GM23338 (cell line): ENCODE results near the gene SLC7A14. TPM values are rescaled to one million over a fixed set of nuclear protein-coding genes. Genes with fewer than 3 reads are reported as not detected.

Experiments used
- ATAC-seq: fragments of 200-7000 bp; cut with Tn5 transposase; 3 replicates; pipeline ENCODE4 v1.9.1; 2020
- DNase-seq: peaks from one replicate; pipeline ENCODE4 v3.0.0-alpha.2; 2015; ENCODE audit warnings: low spot score
- H2AFZ ChIP-seq: fragments of 200-600 bp; sonication (generic); 2 replicates; pipeline ENCODE4 v1.8.0; 2016; ENCODE audit warnings: antibody characterized with exemption, mild to moderate bottlenecking, moderate library complexity
- H3F3A ChIP-seq: fragments of 200-600 bp; sonication (generic); replicated peaks from 2 replicates; pipeline ENCODE4 v1.8.0; 2017; ENCODE audit warnings: antibody characterized with exemption, mixed run types, low read depth
- H3K27ac ChIP-seq: fragments of 200-600 bp; sonication (generic); 2 replicates; pipeline ENCODE4 v1.6.1; 2016; ENCODE audit warnings: low read depth
- H3K27me3 ChIP-seq: fragments of 200-600 bp; sonication (generic); 2 replicates; pipeline ENCODE4 v1.8.0; 2016; ENCODE audit warnings: mild to moderate bottlenecking, mixed run types, moderate library complexity; ENCODE audit not compliant: insufficient read depth
- H3K36me3 ChIP-seq: fragments of 200-600 bp; sonication (generic); 2 replicates; pipeline ENCODE4 v1.8.0; 2016; ENCODE audit warnings: mild to moderate bottlenecking; ENCODE audit not compliant: insufficient read depth
- H3K4me1 ChIP-seq: fragments of 200-600 bp; sonication (generic); 2 replicates; pipeline ENCODE4 v1.8.0; 2016; ENCODE audit warnings: mild to moderate bottlenecking, moderate library complexity; ENCODE audit not compliant: insufficient read depth
- H3K4me2 ChIP-seq: fragments of 200-600 bp; sonication (generic); 2 replicates; pipeline ENCODE4 v1.7.1; 2017; ENCODE audit warnings: mixed run types
- H3K4me3 ChIP-seq: fragments of 200-600 bp; sonication (generic); 2 replicates; pipeline ENCODE4 v1.6.1; 2016; ENCODE audit warnings: mixed run types
- H3K79me2 ChIP-seq: fragments of 200-600 bp; sonication (generic); replicated peaks from 2 replicates; pipeline ENCODE4 v1.8.0; 2017; ENCODE audit warnings: mild to moderate bottlenecking; ENCODE audit not compliant: insufficient read depth
- H3K9me2 ChIP-seq: fragments of 200-600 bp; sonication (generic); 2 replicates; pipeline ENCODE4 v1.8.0; 2017; ENCODE audit not compliant: insufficient read depth
- H4K20me1 ChIP-seq: fragments of 200-600 bp; sonication (generic); replicated peaks from 2 replicates; pipeline ENCODE4 v1.8.0; 2017; ENCODE audit warnings: mild to moderate bottlenecking; ENCODE audit not compliant: insufficient read depth
- H3K27ac Mint-ChIP-seq: 2 replicates; pipeline ENCODE4 v1.8.0; 2020; ENCODE audit warnings: inconsistent platforms, mild to moderate bottlenecking, moderate library complexity, mixed read lengths
- H3K27me3 Mint-ChIP-seq: 3 replicates; pipeline ENCODE4 v1.8.0; 2022; ENCODE audit warnings: low read depth, mild to moderate bottlenecking, moderate library complexity, mixed read lengths, inconsistent platforms; ENCODE audit not compliant: insufficient read depth, poor library complexity
- H3K36me3 Mint-ChIP-seq: 3 replicates; pipeline ENCODE4 v1.8.0; 2021; ENCODE audit warnings: low read depth, mild to moderate bottlenecking, inconsistent platforms, moderate library complexity, mixed read lengths
- H3K4me1 Mint-ChIP-seq: 3 replicates; pipeline ENCODE4 v1.8.0; 2020; ENCODE audit warnings: mild to moderate bottlenecking, inconsistent platforms, mixed read lengths
- H3K4me3 Mint-ChIP-seq: 3 replicates; pipeline ENCODE4 v1.8.0; 2021; ENCODE audit warnings: moderate library complexity, mild to moderate bottlenecking, inconsistent platforms, mixed read lengths
- H3K9me3 Mint-ChIP-seq: 3 replicates; pipeline ENCODE4 v1.8.0; 2020; ENCODE audit warnings: moderate library complexity, mild to moderate bottlenecking, inconsistent platforms, mixed read lengths
- CREB1 ChIP-seq: fragments of 250-450 bp; sonication (Bioruptor Pico); IDR thresholded peaks from 2 replicates; pipeline ENCODE4 v1.5.0; 2020; ENCODE audit warnings: low read depth, mild to moderate bottlenecking, moderate library complexity
- EZH2 ChIP-seq: fragments of 200-600 bp; sonication (generic); IDR thresholded peaks from one replicate; pipeline ENCODE4 v1.8.0; 2017; ENCODE audit warnings: antibody characterized with exemption, mild to moderate bottlenecking, low read depth; ENCODE audit not compliant: unreplicated experiment
- JUNB ChIP-seq: IDR thresholded peaks from one replicate; pipeline ENCODE4 v1.6.1; 2016; ENCODE audit warnings: antibody characterized with exemption; ENCODE audit not compliant: unreplicated experiment
- POLR2AphosphoS5 ChIP-seq: IDR thresholded peaks from 2 replicates; pipeline ENCODE4 v1.6.1; 2016; ENCODE audit warnings: antibody characterized with exemption, low read depth
- STAT1 ChIP-seq: IDR thresholded peaks from one replicate; pipeline ENCODE4 v1.6.1; 2016; ENCODE audit warnings: antibody characterized with exemption; ENCODE audit not compliant: unreplicated experiment
- ZNF331 ChIP-seq: fragments of 250-450 bp; sonication (Bioruptor Pico); IDR thresholded peaks from 2 replicates; pipeline ENCODE4 v1.5.0; 2020; ENCODE audit warnings: low read depth, mild to moderate bottlenecking, moderate library complexity
- polyA plus RNA-seq: library from polyadenylated mRNA; unstranded; fragments of >200 nt; fragmentation: Nextera tagmentation; extraction: Ambion mirVana; gene quantifications from 2 replicates; pipeline ENCODE4 v1.2.1, GENCODE V29; 2016
- total RNA-seq: library from RNA; depleted of rRNA; stranded (reverse); fragments of >200 nt; shearing (Covaris generic); gene quantifications from 2 replicates; pipeline ENCODE4 v1.2.3, GENCODE V29; 2014
- TF ChIP-seq, protein P1 (sequence below): fragments of 250-450 bp; sonication (Bioruptor Pico); IDR thresholded peaks from 2 replicates; pipeline ENCODE4 v1.5.0; 2020; ENCODE audit warnings: mild to moderate bottlenecking, moderate library complexity

The SLC7A14 gene
- total and polyA plus RNA-seq, 2 experiments from 2014 or later, result 0.49 to 0.82 TPM

GRCh38 chr3:170477395-170477794 is 108.5 kb downstream of the SLC7A14 start:
- no peaks in the 10 kb centered on the region for H4K20me1 ChIP-seq
- no peaks in the 10 kb centered on the region for H3K36me3 Mint-ChIP-seq
- no peaks in the 10 kb centered on the region for H3F3A ChIP-seq
- H3K27me3 ChIP-seq, result no peaks in the 10 kb centered on the region
- H3K79me2 ChIP-seq, result no peaks in the 10 kb centered on the region
- DNase-seq (no peak), ATAC-seq (no peak)
- H3K4me2 ChIP-seq, result no peak overlapping the region
- no peak overlapping the region for H3K27ac Mint-ChIP-seq
- no peaks in the 10 kb centered on the region for H3K36me3 ChIP-seq
- H3K4me3 Mint-ChIP-seq, result no peak overlapping the region
- H3K9me2 ChIP-seq, result no peaks in the 10 kb centered on the region
- no peaks in the 10 kb centered on the region; the same call in 2 of the 3 replicates for H3K9me3 Mint-ChIP-seq
- H3K4me3 ChIP-seq, result no peak overlapping the region
- H2AFZ ChIP-seq, result no peak overlapping the region
- TF ChIP-seq CREB1 (CRISPR knock-in tag), result no peak
- TF ChIP-seq ZNF331 (CRISPR knock-in tag), result no peak
- peaks cover 14% of the 10 kb centered on the region; the same call in 2 of the 3 replicates for H3K4me1 Mint-ChIP-seq
- H3K4me1 ChIP-seq, result no peaks in the 10 kb centered on the region; the same call in 1 of the 2 replicates
- H3K27ac ChIP-seq, result no peak overlapping the region
- H3K27me3 Mint-ChIP-seq, result peaks cover 4% of the 10 kb centered on the region

DNA sequence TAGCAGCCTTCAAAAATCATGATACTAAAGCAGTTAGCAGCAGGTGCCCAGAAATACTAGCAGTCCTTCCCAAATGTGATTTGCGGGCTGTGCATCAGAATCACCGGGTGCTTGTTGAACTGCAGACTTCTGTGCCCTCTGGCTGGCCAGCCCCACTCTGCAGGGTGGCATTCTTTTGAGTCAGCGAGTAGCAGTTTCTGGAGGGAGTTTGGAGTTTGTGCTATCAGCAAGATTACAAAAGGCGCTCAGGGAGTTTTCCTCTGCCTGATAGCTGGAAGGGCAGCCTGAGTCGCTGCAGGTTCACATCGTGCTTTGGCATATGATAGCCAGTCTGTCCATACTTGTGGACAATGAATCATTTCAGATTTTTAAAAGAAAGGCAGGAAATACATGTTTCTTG is 109.6 kb downstream of the SLC7A14 start:
- H4K20me1 ChIP-seq, result no peaks in the 10 kb centered on the region
- H3K4me2 ChIP-seq, result no peak overlapping the region
- no peak for TF ChIP-seq STAT1
- Mint-ChIP-seq H3K36me3 (no peaks in the 10 kb centered on the region), H3K27me3 (no peaks in the 10 kb centered on the region), H3K4me1 (peaks cover 14% of the 10 kb centered on the region; the same call in 2 of the 3 replicates), H3K9me3 (no peaks in the 10 kb centered on the region), H3K27ac (no peak overlapping the region), H3K4me3 (no peak overlapping the region)
- DNase-seq (no peak), ATAC-seq (peak; percentile 73)
- peak overlapping the region; percentile 25; the same call in 1 of the 2 replicates for H2AFZ ChIP-seq
- H3K27me3 ChIP-seq, result no peaks in the 10 kb centered on the region
- no peak overlapping the region for H3K4me3 ChIP-seq
- no peak overlapping the region for H3K27ac ChIP-seq
- H3K9me2 ChIP-seq, result no peaks in the 10 kb centered on the region
- H3K36me3 ChIP-seq, result no peaks in the 10 kb centered on the region
- no peaks in the 10 kb centered on the region for H3F3A ChIP-seq
- no peaks in the 10 kb centered on the region for H3K79me2 ChIP-seq
- H3K4me1 ChIP-seq, result no peaks in the 10 kb centered on the region; the same call in 1 of the 2 replicates

- no peaks in the 10 kb centered on the region for H4K20me1 ChIP-seq
- Mint-ChIP-seq H3K27me3 (no peaks in the 10 kb centered on the region), H3K4me3 (no peak overlapping the region), H3K27ac (no peak overlapping the region), H3K36me3 (no peaks in the 10 kb centered on the region), H3K4me1 (peaks cover 24% of the 10 kb centered on the region), H3K9me3 (no peaks in the 10 kb centered on the region)
- H3K9me2 ChIP-seq, result no peaks in the 10 kb centered on the region
- H3K4me3 ChIP-seq, result no peak overlapping the region
- H3K27me3 ChIP-seq, result no peaks in the 10 kb centered on the region
- no peak overlapping the region for H3K27ac ChIP-seq
- H3K4me2 ChIP-seq, result no peak overlapping the region
- ATAC-seq (no peak), DNase-seq (no peak)
- no peaks in the 10 kb centered on the region for H3F3A ChIP-seq
- no peaks in the 10 kb centered on the region for H3K79me2 ChIP-seq
- peaks cover 6% of the 10 kb centered on the region; the same call in 1 of the 2 replicates for H3K4me1 ChIP-seq
- H3K36me3 ChIP-seq, result no peaks in the 10 kb centered on the region
- H2AFZ ChIP-seq, result no peak overlapping the region
- TF ChIP-seq EZH2 (no peak), POLR2AphosphoS5 (no peak), JUNB (no peak)
- TF ChIP-seq, protein P1, sequence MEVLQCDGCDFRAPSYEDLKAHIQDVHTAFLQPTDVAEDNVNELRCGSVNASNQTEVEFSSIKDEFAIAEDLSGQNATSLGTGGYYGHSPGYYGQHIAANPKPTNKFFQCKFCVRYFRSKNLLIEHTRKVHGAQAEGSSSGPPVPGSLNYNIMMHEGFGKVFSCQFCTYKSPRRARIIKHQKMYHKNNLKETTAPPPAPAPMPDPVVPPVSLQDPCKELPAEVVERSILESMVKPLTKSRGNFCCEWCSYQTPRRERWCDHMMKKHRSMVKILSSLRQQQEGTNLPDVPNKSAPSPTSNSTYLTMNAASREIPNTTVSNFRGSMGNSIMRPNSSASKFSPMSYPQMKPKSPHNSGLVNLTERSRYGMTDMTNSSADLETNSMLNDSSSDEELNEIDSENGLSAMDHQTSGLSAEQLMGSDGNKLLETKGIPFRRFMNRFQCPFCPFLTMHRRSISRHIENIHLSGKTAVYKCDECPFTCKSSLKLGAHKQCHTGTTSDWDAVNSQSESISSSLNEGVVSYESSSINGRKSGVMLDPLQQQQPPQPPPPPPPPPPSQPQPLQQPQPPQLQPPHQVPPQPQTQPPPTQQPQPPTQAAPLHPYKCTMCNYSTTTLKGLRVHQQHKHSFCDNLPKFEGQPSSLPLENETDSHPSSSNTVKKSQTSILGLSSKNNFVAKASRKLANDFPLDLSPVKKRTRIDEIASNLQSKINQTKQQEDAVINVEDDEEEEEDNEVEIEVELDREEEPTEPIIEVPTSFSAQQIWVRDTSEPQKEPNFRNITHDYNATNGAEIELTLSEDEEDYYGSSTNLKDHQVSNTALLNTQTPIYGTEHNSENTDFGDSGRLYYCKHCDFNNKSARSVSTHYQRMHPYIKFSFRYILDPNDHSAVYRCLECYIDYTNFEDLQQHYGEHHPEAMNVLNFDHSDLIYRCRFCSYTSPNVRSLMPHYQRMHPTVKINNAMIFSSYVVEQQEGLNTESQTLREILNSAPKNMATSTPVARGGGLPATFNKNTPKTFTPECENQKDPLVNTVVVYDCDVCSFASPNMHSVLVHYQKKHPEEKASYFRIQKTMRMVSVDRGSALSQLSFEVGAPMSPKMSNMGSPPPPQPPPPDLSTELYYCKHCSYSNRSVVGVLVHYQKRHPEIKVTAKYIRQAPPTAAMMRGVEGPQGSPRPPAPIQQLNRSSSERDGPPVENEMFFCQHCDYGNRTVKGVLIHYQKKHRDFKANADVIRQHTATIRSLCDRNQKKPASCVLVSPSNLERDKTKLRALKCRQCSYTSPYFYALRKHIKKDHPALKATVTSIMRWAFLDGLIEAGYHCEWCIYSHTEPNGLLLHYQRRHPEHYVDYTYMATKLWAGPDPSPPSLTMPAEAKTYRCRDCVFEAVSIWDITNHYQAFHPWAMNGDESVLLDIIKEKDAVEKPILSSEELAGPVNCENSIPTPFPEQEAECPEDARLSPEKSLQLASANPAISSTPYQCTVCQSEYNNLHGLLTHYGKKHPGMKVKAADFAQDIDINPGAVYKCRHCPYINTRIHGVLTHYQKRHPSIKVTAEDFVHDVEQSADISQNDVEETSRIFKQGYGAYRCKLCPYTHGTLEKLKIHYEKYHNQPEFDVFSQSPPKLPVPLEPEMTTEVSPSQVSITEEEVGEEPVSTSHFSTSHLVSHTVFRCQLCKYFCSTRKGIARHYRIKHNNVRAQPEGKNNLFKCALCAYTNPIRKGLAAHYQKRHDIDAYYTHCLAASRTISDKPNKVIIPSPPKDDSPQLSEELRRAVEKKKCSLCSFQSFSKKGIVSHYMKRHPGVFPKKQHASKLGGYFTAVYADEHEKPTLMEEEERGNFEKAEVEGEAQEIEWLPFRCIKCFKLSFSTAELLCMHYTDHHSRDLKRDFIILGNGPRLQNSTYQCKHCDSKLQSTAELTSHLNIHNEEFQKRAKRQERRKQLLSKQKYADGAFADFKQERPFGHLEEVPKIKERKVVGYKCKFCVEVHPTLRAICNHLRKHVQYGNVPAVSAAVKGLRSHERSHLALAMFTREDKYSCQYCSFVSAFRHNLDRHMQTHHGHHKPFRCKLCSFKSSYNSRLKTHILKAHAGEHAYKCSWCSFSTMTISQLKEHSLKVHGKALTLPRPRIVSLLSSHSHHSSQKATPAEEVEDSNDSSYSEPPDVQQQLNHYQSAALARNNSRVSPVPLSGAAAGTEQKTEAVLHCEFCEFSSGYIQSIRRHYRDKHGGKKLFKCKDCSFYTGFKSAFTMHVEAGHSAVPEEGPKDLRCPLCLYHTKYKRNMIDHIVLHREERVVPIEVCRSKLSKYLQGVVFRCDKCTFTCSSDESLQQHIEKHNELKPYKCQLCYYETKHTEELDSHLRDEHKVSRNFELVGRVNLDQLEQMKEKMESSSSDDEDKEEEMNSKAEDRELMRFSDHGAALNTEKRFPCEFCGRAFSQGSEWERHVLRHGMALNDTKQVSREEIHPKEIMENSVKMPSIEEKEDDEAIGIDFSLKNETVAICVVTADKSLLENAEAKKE, result no peak
Measured at GRCh38 chr3:170475092-170475685, 110.7 kb downstream of the SLC7A14 start.
